ENCODE data around the gene ARFGAP3. TPM values are rescaled to one million over a fixed set of nuclear protein-coding genes. Genes with fewer than 3 reads are reported as not detected.

Gene ARFGAP3
- total and polyA plus RNA-seq, 3 experiments from 2014 or later = 32.2 to 50.0 (median 33.0) TPM

GRCh38 chr22:42820045-42820763, 36.9 kb downstream of the ARFGAP3 start:
- POLR2A ChIA-PET = no interaction called here
- CTCF ChIA-PET = no interaction called here
- peak overlapping the region in 2 of 8 donors; percentile 35 to 44 for H3K27ac Mint-ChIP-seq

GRCh38 chr22:42819412-42820044, 37.5 kb downstream of the ARFGAP3 start:
- Mint-ChIP-seq H3K9me3 (no peaks in the 10 kb centered on the region), H3K4me3 (no peak overlapping the region), H3K36me3 (peaks cover 16 to 65% (median 29%) of the 10 kb centered on the region in 3 donors), H3K27me3 (no peaks in the 10 kb centered on the region), H3K27ac (peak overlapping the region in 2 of 8 donors; percentile 35 to 44), H3K4me1 (peaks cover 0 to 6% (median 1%) of the 10 kb centered on the region in 3 donors)
- Histone ChIP-seq H3K9me3 (ENCODE audit: low read length) (no peaks in the 10 kb centered on the region), H3K4me1 (ENCODE audit: insufficient read depth, low read length) (no peaks in the 10 kb centered on the region), H3K27me3 (ENCODE audit: insufficient read depth, low read length, poor library complexity, severe bottlenecking) (no peaks in the 10 kb centered on the region), H3K27ac (ENCODE audit: low read depth, low read length) (no peak overlapping the region), H3K36me3 (ENCODE audit: insufficient read depth, low read length) (peaks cover 4% of the 10 kb centered on the region), H3K4me3 (ENCODE audit: low read length) (no peak overlapping the region)
- no peak for DNase-seq
- ChIA-PET CTCF (no interaction called here), POLR2A (no interaction called here)

More at GRCh38 chr22:42820045-42820763, 36.9 kb downstream of the ARFGAP3 start:
- Mint-ChIP-seq H3K27me3 (no peaks in the 10 kb centered on the region), H3K4me1 (peaks cover 0 to 6% (median 1%) of the 10 kb centered on the region in 3 donors), H3K36me3 (peaks cover 16 to 65% (median 28%) of the 10 kb centered on the region in 3 donors), H3K9me3 (no peaks in the 10 kb centered on the region), H3K4me3 (no peak overlapping the region)
- no peaks in the 10 kb centered on the region for H3K4me1 ChIP-seq (ENCODE audit: insufficient read depth, low read length)
- no peak overlapping the region for H3K27ac ChIP-seq (ENCODE audit: low read depth, low read length)
- no peaks in the 10 kb centered on the region for H3K9me3 ChIP-seq (ENCODE audit: low read length)
- peaks cover 4% of the 10 kb centered on the region for H3K36me3 ChIP-seq (ENCODE audit: insufficient read depth, low read length)
- no peak overlapping the region for H3K4me3 ChIP-seq (ENCODE audit: low read length)
- H3K27me3 ChIP-seq (ENCODE audit: insufficient read depth, low read length, poor library complexity, severe bottlenecking) = no peaks in the 10 kb centered on the region
- peak in 1 of 5 donors; percentile 23 for DNase-seq

- DNase-seq = no peak
- H3K9me3 Mint-ChIP-seq = no peaks in the 10 kb centered on the region
- peaks cover 0 to 6% (median 1%) of the 10 kb centered on the region in 3 donors for H3K4me1 Mint-ChIP-seq
- Histone ChIP-seq H3K4me1 (ENCODE audit: insufficient read depth, low read length) (no peaks in the 10 kb centered on the region), H3K36me3 (ENCODE audit: insufficient read depth, low read length) (peaks cover 4% of the 10 kb centered on the region), H3K9me3 (ENCODE audit: low read length) (no peaks in the 10 kb centered on the region), H3K27ac (ENCODE audit: low read depth, low read length) (no peak overlapping the region), H3K4me3 (ENCODE audit: low read length) (no peak overlapping the region), H3K27me3 (ENCODE audit: insufficient read depth, low read length, poor library complexity, severe bottlenecking) (no peaks in the 10 kb centered on the region)
- H3K27ac Mint-ChIP-seq = peak overlapping the region in 1 of 8 donors; percentile 25
- no peaks in the 10 kb centered on the region for H3K27me3 Mint-ChIP-seq
- peaks cover 13 to 74% (median 30%) of the 10 kb centered on the region in 3 donors for H3K36me3 Mint-ChIP-seq
- ChIA-PET POLR2A (interaction anchor here (0.5 kb wide), 1 partner anchor 150 kb away, joined by 3 read pairs; no protein-coding TSS in a partner anchor), CTCF (no interaction called here)
- H3K4me3 Mint-ChIP-seq = no peak overlapping the region
Measured at GRCh38 chr22:42817556-42817955, 39.5 kb downstream of the ARFGAP3 start.

- POLR2A ChIA-PET = no interaction called here
Measured at GRCh38 chr22:42816336-42816735, 40.7 kb downstream of the ARFGAP3 start.

GRCh38 chr22:42814616-42815015, 42.5 kb downstream of the ARFGAP3 start:
- peaks cover 0 to 72% (median 19%) of the 10 kb centered on the region in 3 donors for H3K36me3 Mint-ChIP-seq
- CTCF ChIA-PET = no interaction called here
- Histone ChIP-seq H3K4me1 (ENCODE audit: insufficient read depth, low read length) (no peaks in the 10 kb centered on the region), H3K27ac (ENCODE audit: low read depth, low read length) (no peak overlapping the region), H3K9me3 (ENCODE audit: low read length) (no peaks in the 10 kb centered on the region), H3K27me3 (ENCODE audit: insufficient read depth, low read length, poor library complexity, severe bottlenecking) (no peaks in the 10 kb centered on the region), H3K36me3 (ENCODE audit: insufficient read depth, low read length) (no peaks in the 10 kb centered on the region), H3K4me3 (ENCODE audit: low read length) (no peak overlapping the region)
- POLR2A ChIA-PET = no interaction called here
- no peak overlapping the region for H3K4me3 Mint-ChIP-seq
- DNase-seq = no peak
- H3K27ac Mint-ChIP-seq = no peak overlapping the region
- no peaks in the 10 kb centered on the region for H3K27me3 Mint-ChIP-seq
- peaks cover 0 to 1% (median 0%) of the 10 kb centered on the region in 3 donors for H3K4me1 Mint-ChIP-seq
- H3K9me3 Mint-ChIP-seq = no peaks in the 10 kb centered on the region

More at GRCh38 chr22:42816336-42816735, 40.7 kb downstream of the ARFGAP3 start:
- CTCF ChIA-PET = no interaction called here
- peaks cover 0 to 6% (median 1%) of the 10 kb centered on the region in 3 donors for H3K4me1 Mint-ChIP-seq
- H3K27me3 ChIP-seq (ENCODE audit: insufficient read depth, low read length, poor library complexity, severe bottlenecking) = no peaks in the 10 kb centered on the region
- H3K4me1 ChIP-seq (ENCODE audit: insufficient read depth, low read length) = no peaks in the 10 kb centered on the region
- H3K4me3 ChIP-seq (ENCODE audit: low read length) = no peak overlapping the region
- H3K4me3 Mint-ChIP-seq = no peak overlapping the region
- H3K27ac Mint-ChIP-seq = peak overlapping the region in 1 of 8 donors; percentile 68
- no peaks in the 10 kb centered on the region for H3K36me3 ChIP-seq (ENCODE audit: insufficient read depth, low read length)
- H3K9me3 ChIP-seq (ENCODE audit: low read length) = no peaks in the 10 kb centered on the region
- no peaks in the 10 kb centered on the region for H3K9me3 Mint-ChIP-seq
- H3K27ac ChIP-seq (ENCODE audit: low read depth, low read length) = no peak overlapping the region
- H3K27me3 Mint-ChIP-seq = no peaks in the 10 kb centered on the region
- DNase-seq = no peak
- H3K36me3 Mint-ChIP-seq = peaks cover 2 to 73% (median 23%) of the 10 kb centered on the region in 3 donors

- H3K27me3 Mint-ChIP-seq = no peaks in the 10 kb centered on the region
- peak overlapping the region in 1 of 8 donors; percentile 4 for H3K27ac Mint-ChIP-seq
- ChIA-PET CTCF (no interaction called here), POLR2A (interaction anchor here (0.5 kb wide), 1 partner anchor 211 kb away, joined by 4 read pairs; no protein-coding TSS in a partner anchor)
- H3K27me3 ChIP-seq (ENCODE audit: insufficient read depth, low read length, poor library complexity, severe bottlenecking) = no peaks in the 10 kb centered on the region
- no peak for DNase-seq
- no peak overlapping the region for H3K4me3 ChIP-seq (ENCODE audit: low read length)
- H3K4me3 Mint-ChIP-seq = no peak overlapping the region
- no peaks in the 10 kb centered on the region for H3K9me3 ChIP-seq (ENCODE audit: low read length)
- H3K27ac ChIP-seq (ENCODE audit: low read depth, low read length) = no peak overlapping the region
- no peaks in the 10 kb centered on the region for H3K9me3 Mint-ChIP-seq
- H3K4me1 ChIP-seq (ENCODE audit: insufficient read depth, low read length) = no peaks in the 10 kb centered on the region
- H3K4me1 Mint-ChIP-seq = peaks cover 0 to 1% (median 0%) of the 10 kb centered on the region in 3 donors
- no peaks in the 10 kb centered on the region for H3K36me3 ChIP-seq (ENCODE audit: insufficient read depth, low read length)
- peaks cover 0 to 75% (median 22%) of the 10 kb centered on the region in 3 donors for H3K36me3 Mint-ChIP-seq
Measured at GRCh38 chr22:42814215-42814614, 42.9 kb downstream of the ARFGAP3 start.

GRCh38 chr22:42813501-42813900, 43.6 kb downstream of the ARFGAP3 start:
- ChIA-PET CTCF (no interaction called here), POLR2A (interaction anchor here (0.5 kb wide), 1 partner anchor 212 kb away, joined by 4 read pairs; no protein-coding TSS in a partner anchor)
- no peaks in the 10 kb centered on the region for H3K4me1 ChIP-seq (ENCODE audit: insufficient read depth, low read length)
- peaks cover 3% of the 10 kb centered on the region for H3K36me3 ChIP-seq (ENCODE audit: insufficient read depth, low read length)
- H3K27me3 ChIP-seq (ENCODE audit: insufficient read depth, low read length, poor library complexity, severe bottlenecking) = no peaks in the 10 kb centered on the region
- Mint-ChIP-seq H3K36me3 (peaks cover 0 to 79% (median 25%) of the 10 kb centered on the region in 3 donors), H3K27me3 (no peaks in the 10 kb centered on the region), H3K9me3 (no peaks in the 10 kb centered on the region), H3K4me1 (no peaks in the 10 kb centered on the region), H3K4me3 (no peak overlapping the region), H3K27ac (peak overlapping the region in 2 of 8 donors; percentile 68 to 71)
- H3K9me3 ChIP-seq (ENCODE audit: low read length) = no peaks in the 10 kb centered on the region
- DNase-seq = no peak
- H3K4me3 ChIP-seq (ENCODE audit: low read length) = no peak overlapping the region
- H3K27ac ChIP-seq (ENCODE audit: low read depth, low read length) = no peak overlapping the region

- H3K27ac ChIP-seq (ENCODE audit: low read depth, low read length) = no peak overlapping the region
- H3K4me3 ChIP-seq (ENCODE audit: low read length) = no peak overlapping the region
- peaks cover 6 to 83% (median 25%) of the 10 kb centered on the region in 3 donors for H3K36me3 Mint-ChIP-seq
- H3K4me1 ChIP-seq (ENCODE audit: insufficient read depth, low read length) = no peaks in the 10 kb centered on the region
- CTCF ChIA-PET = interaction anchor here (1.2 kb wide), 1 partner anchor 56 kb away, joined by 3 read pairs; no protein-coding TSS in a partner anchor
- POLR2A ChIA-PET = no interaction called here
- peak overlapping the region in 3 of 8 donors; percentile 10 to 78 (median 47) for H3K27ac Mint-ChIP-seq
- no peaks in the 10 kb centered on the region for H3K9me3 ChIP-seq (ENCODE audit: low read length)
- H3K4me1 Mint-ChIP-seq = no peaks in the 10 kb centered on the region
- H3K27me3 ChIP-seq (ENCODE audit: insufficient read depth, low read length, poor library complexity, severe bottlenecking) = no peaks in the 10 kb centered on the region
- H3K4me3 Mint-ChIP-seq = no peak overlapping the region
- H3K36me3 ChIP-seq (ENCODE audit: insufficient read depth, low read length) = peaks cover 20% of the 10 kb centered on the region
- DNase-seq = no peak
- H3K9me3 Mint-ChIP-seq = no peaks in the 10 kb centered on the region
- H3K27me3 Mint-ChIP-seq = no peaks in the 10 kb centered on the region
Measured at GRCh38 chr22:42811459-42811858, 45.6 kb downstream of the ARFGAP3 start.
